Measurements from ENCODE around the gene IGLON5. TPM values are rescaled to one million over a fixed set of nuclear protein-coding genes. Genes with fewer than 3 reads are reported as not detected.

IGLON5 gene
- total RNA-seq, 4 donors from 2014 or later, result not detected

GRCh38 chr19:51375504-51376221 is 64.2 kb downstream of the IGLON5 start:
- intact Hi-C loops (cut with DNase I), result no loop called here
- 67 to 87% methylated on average over 3 to 4 of the region's 11 CpGs for WGBS, 2 donors

GRCh38 chr19:51377422-51377821 is 66.0 kb downstream of the IGLON5 start:
- Histone ChIP-seq H3K36me3 (no peaks in the 10 kb centered on the region), H3K4me3 (no peak overlapping the region), H3K4me1 (peaks cover 0 to 7% (median 0%) of the 10 kb centered on the region in 3 donors), H3K27ac (no peak overlapping the region), H3K27me3 (no peaks in the 10 kb centered on the region), H3K9me3 (no peaks in the 10 kb centered on the region)
- TF ChIP-seq POLR2A (IDR thresholded peaks at IDR 0.05), result no peak
- no peak for TF ChIP-seq CTCF (IDR thresholded peaks at IDR 0.05)
- no peak for DNase-seq
- intact Hi-C loops (cut with DNase I), result no loop called here
- 70 to 100% methylated on average over 2 of the region's 2 CpGs for WGBS, 2 donors

More at GRCh38 chr19:51375504-51376221, 64.2 kb downstream of the IGLON5 start:
- Histone ChIP-seq H3K27ac (no peak overlapping the region), H3K9me3 (no peaks in the 10 kb centered on the region), H3K27me3 (no peaks in the 10 kb centered on the region), H3K4me1 (peaks cover 0 to 2% (median 0%) of the 10 kb centered on the region in 3 donors), H3K36me3 (no peaks in the 10 kb centered on the region), H3K4me3 (no peak overlapping the region)
- DNase-seq, result no peak
- TF ChIP-seq POLR2A (IDR thresholded peaks at IDR 0.05) (no peak), CTCF (IDR thresholded peaks at IDR 0.05) (no peak)

- H3K36me3 ChIP-seq, result no peaks in the 10 kb centered on the region
- no peak overlapping the region for H3K4me3 ChIP-seq
- H3K27me3 ChIP-seq, result no peaks in the 10 kb centered on the region
- intact Hi-C loops (cut with DNase I), result no loop called here
- no peaks in the 10 kb centered on the region for H3K9me3 ChIP-seq
- no peak for DNase-seq
- TF ChIP-seq POLR2A (IDR thresholded peaks at IDR 0.05) (no peak), CTCF (IDR thresholded peaks at IDR 0.05) (no peak)
- H3K27ac ChIP-seq, result no peak overlapping the region
- peaks cover 0 to 7% (median 0%) of the 10 kb centered on the region in 3 donors for H3K4me1 ChIP-seq
- 75 to 98% methylated on average over 3 to 6 of the region's 9 CpGs for WGBS, 2 donors
Observed at GRCh38 chr19:51380379-51380778, 68.9 kb downstream of the IGLON5 start.

Other genes with a start within 250 kb of the IGLON5 start
- gene KLK13, start 246.6 kb upstream of the IGLON5 start, total RNA-seq, result 100 to 1,000 TPM; 163 to 973 (median 600) TPM
- gene KLK14, start 228.8 kb upstream of the IGLON5 start, total RNA-seq, result under 1 TPM in 1 of 4 donors, not detected in 3; 0.66 TPM
- 10 to 100 TPM; 10.8 to 18.6 (median 13.5) TPM for gene CTU1, start 203.2 kb upstream of the IGLON5 start, total RNA-seq
- 1 to 10 TPM in 3 of 4 donors, under 1 TPM in 1; 0.49 to 4.4 (median 2.4) TPM for gene SIGLEC9, start 186.7 kb upstream of the IGLON5 start, total RNA-seq
- 1 to 10 TPM in 1 of 4 donors, under 1 TPM in 2, not detected in 1; 0.13 to 3.8 (median 0.32) TPM for gene SIGLEC7, start 169.3 kb upstream of the IGLON5 start, total RNA-seq
- gene CD33, start 86.6 kb upstream of the IGLON5 start, total RNA-seq, result 1 to 10 TPM in 1 of 4 donors, under 1 TPM in 3; 0.30 to 6.7 (median 0.58) TPM
- gene SIGLECL1, start 60.6 kb upstream of the IGLON5 start, total RNA-seq, result not detected
- 100 to 1,000 TPM in 1 of 4 donors, 10 to 100 TPM in 3; 36.4 to 201 (median 50.6) TPM for gene VSIG10L, start 30.5 kb downstream of the IGLON5 start, total RNA-seq
- 100 to 1,000 TPM; 104 to 215 (median 157) TPM for gene ETFB, start 54.7 kb downstream of the IGLON5 start, total RNA-seq
- gene CLDND2, start 57.4 kb downstream of the IGLON5 start, total RNA-seq, result not detected
- gene NKG7, start 61.0 kb downstream of the IGLON5 start, total RNA-seq, result 1 to 10 TPM in 2 of 4 donors, under 1 TPM in 1, not detected in 1; 0.50 to 2.5 (median 2.2) TPM
- gene LIM2, start 76.3 kb downstream of the IGLON5 start, total RNA-seq, result not detected
- gene C19orf84, start 78.9 kb downstream of the IGLON5 start, total RNA-seq, result not detected
- 10 to 100 TPM in 1 of 4 donors, 1 to 10 TPM in 3; 2.0 to 17.0 (median 2.9) TPM for gene SIGLEC10, start 106.0 kb downstream of the IGLON5 start, total RNA-seq
- gene SIGLEC8, start 146.8 kb downstream of the IGLON5 start, total RNA-seq, result 1 to 10 TPM in 2 of 4 donors, under 1 TPM in 2; 0.31 to 2.5 (median 0.94) TPM
- gene CEACAM18, start 166.9 kb downstream of the IGLON5 start, total RNA-seq, result not detected
- under 1 TPM in 2 of 4 donors, not detected in 2; 0.22 to 0.91 TPM for gene SIGLEC12, start 190.2 kb downstream of the IGLON5 start, total RNA-seq
- gene SIGLEC6, start 220.0 kb downstream of the IGLON5 start, total RNA-seq, result 1 to 10 TPM in 1 of 4 donors, not detected in 3; 7.1 TPM